ENCODE data around the gene IQSEC1. TPM values are rescaled to one million over a fixed set of nuclear protein-coding genes. Genes with fewer than 3 reads are reported as not detected.
A peak's percentile ranks its signal among the peaks of the same experiment; 100 is the strongest.

Gene IQSEC1
- total and polyA plus RNA-seq, 2 of the 8 experiments (the other 6 are each of a cell fraction or from before 2014, with no cell fraction given), result 6.8 to 28.8 TPM

DNA sequence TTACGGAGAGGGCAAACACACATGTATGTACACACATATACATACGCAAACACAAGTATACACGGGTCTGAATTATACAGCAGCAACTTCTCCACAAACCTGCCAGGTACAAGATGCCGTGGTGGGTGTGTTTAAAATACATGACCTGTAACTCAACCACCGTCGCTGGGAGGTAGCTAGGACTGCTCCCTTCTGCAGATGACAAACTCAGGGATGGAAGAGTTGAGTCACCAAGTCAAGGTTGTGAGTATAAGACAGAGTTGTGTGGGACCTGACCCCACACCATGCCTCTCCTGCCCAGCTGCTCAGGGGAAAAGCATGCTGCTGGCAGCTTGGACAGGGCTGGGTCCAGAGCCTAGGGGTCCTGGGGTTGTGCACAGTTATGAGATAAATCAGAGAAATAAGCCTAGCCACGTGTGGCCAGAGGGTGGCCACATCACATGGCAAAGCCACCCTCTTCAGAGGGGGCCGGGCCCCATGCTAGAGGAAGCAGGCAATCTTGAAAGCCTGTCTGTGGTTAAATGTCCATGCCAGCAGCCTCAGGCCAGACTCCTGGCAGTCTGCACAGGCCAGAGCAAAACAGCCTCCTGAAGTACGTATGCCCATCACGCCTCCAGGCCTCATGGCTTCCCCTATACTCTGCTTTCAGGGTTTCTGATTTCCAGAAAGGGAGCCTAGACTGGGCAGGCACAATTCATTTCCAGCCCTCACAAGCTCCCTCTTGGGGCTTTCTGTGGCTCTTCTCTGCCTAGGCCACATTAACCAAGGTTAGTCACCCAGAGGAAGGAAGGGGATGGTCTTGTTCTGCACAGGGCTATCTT is 124.1 kb downstream of the IQSEC1 start:
- peaks cover 12% of the 10 kb centered on the region for H3K79me1 ChIP-seq (ENCODE audit: low read depth, low read length)
- TF ChIP-seq CREB1 (IDR thresholded peaks at IDR 0.05), result no peak
- TF ChIP-seq, protein P1, sequence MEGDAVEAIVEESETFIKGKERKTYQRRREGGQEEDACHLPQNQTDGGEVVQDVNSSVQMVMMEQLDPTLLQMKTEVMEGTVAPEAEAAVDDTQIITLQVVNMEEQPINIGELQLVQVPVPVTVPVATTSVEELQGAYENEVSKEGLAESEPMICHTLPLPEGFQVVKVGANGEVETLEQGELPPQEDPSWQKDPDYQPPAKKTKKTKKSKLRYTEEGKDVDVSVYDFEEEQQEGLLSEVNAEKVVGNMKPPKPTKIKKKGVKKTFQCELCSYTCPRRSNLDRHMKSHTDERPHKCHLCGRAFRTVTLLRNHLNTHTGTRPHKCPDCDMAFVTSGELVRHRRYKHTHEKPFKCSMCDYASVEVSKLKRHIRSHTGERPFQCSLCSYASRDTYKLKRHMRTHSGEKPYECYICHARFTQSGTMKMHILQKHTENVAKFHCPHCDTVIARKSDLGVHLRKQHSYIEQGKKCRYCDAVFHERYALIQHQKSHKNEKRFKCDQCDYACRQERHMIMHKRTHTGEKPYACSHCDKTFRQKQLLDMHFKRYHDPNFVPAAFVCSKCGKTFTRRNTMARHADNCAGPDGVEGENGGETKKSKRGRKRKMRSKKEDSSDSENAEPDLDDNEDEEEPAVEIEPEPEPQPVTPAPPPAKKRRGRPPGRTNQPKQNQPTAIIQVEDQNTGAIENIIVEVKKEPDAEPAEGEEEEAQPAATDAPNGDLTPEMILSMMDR (IDR thresholded peaks at IDR 0.05; ENCODE audit: control extremely low read depth in 1 of 3, insufficient read depth in 1 of 3, low read depth in 1 of 3, low read length in 3 of 3), result peak in 1 of 3 experiments; percentile 9; a peak in 1 of 4 replicates
- H4K8ac ChIP-seq (ENCODE audit: extremely low read depth, insufficient read depth, low read length), result peak overlapping the region; percentile 51; the same call in 1 of the 2 replicates
- H2AFZ ChIP-seq (ENCODE audit: low read length), result no peak overlapping the region
- H3K4ac ChIP-seq (replicated peaks; ENCODE audit: insufficient read length, low read depth, low read length), result no peak overlapping the region
- H3K56ac ChIP-seq (replicated peaks; ENCODE audit: insufficient read length, low read depth, low read length), result no peak overlapping the region
- H3K4me1 ChIP-seq (replicated peaks in 1 of 4; ENCODE audit: control insufficient read depth in 3 of 4, insufficient read depth in 4 of 4, low read length in 3 of 4), result peaks cover 0 to 9% (median 6%) of the 10 kb centered on the region in 4 experiments; a peak in 6 of 7 replicates
- no peak overlapping the region for H2BK120ac ChIP-seq (replicated peaks; ENCODE audit: low read depth, low read length)
- H4K5ac ChIP-seq (ENCODE audit: insufficient read length, low read depth, low read length), result no peak overlapping the region
- H3K79me2 ChIP-seq (ENCODE audit: control insufficient read depth in 1 of 2, insufficient read depth in 2 of 2, low read length in 2 of 2), result peaks cover 0 to 3% of the 10 kb centered on the region in 2 experiments; a peak in 1 of 4 replicates
- 90% methylated on average over 10 of the region's 10 CpGs; no CpG with 5 or more reads in 1 of the 2 experiments for WGBS, 2 experiments (ENCODE audit: extremely low coverage in 1 of 2, insufficient coverage in 1 of 2, insufficient read length in 1 of 2, insufficient replicate concordance in 2 of 2, low coverage in 1 of 2, low lambda C conversion rate in 2 of 2, missing lambda C conversion rate in 1 of 2)
- H3K36me3 ChIP-seq (ENCODE audit: control insufficient read depth in 2 of 4, insufficient read depth in 4 of 4, low read length in 3 of 4), result no peaks in the 10 kb centered on the region
- H2BK15ac ChIP-seq (ENCODE audit: low read length), result no peak overlapping the region
- H3K18ac ChIP-seq (ENCODE audit: extremely low read depth, low read length), result no peak overlapping the region
- no peaks in the 10 kb centered on the region for H3K9me3 ChIP-seq (ENCODE audit: insufficient read depth in 2 of 2, low read depth in 1 of 2, low read length in 1 of 2)
- no peak overlapping the region for H3K9ac ChIP-seq (replicated peaks in 1 of 4; ENCODE audit: extremely low read depth in 1 of 4, low read depth in 3 of 4, low read length in 3 of 4)
- no peaks in the 10 kb centered on the region for H3K23me2 ChIP-seq (ENCODE audit: low read depth, low read length)
- H2BK12ac ChIP-seq (ENCODE audit: low read depth, low read length), result no peak overlapping the region
- no peak overlapping the region for H2AK5ac ChIP-seq (ENCODE audit: low read depth, low read length)
- H4K91ac ChIP-seq (replicated peaks; ENCODE audit: insufficient read length, low read length), result no peak overlapping the region
- no peak overlapping the region for H2BK20ac ChIP-seq (ENCODE audit: low read length)
- H3K4me3 ChIP-seq (ENCODE audit: extremely low read depth in 1 of 4, insufficient read depth in 2 of 4, low read depth in 3 of 4, low read length in 4 of 4), result no peak overlapping the region
- no peak overlapping the region for H3K23ac ChIP-seq (ENCODE audit: insufficient read length)
- CTCF ChIA-PET (ENCODE audit: partially characterized antibody), result interaction anchor here (0.5 to 6.2 kb wide), 18 partner anchors 9 to 252 kb away, joined by 3 to 52 read pairs (median 5); no protein-coding TSS in a partner anchor
- H3K27ac ChIP-seq (ENCODE audit: low read depth, low read length), result no peak overlapping the region
- H3K4me2 ChIP-seq (ENCODE audit: insufficient read depth in 1 of 2, low read depth in 2 of 2, low read length in 2 of 2), result no peak overlapping the region
- POLR2A ChIA-PET (ENCODE audit: partially characterized antibody), result interaction anchor here (0.8 to 0.9 kb wide), 2 partner anchors 9 kb away, joined by 3 read pairs; no protein-coding TSS in a partner anchor
- no peak overlapping the region for H2BK5ac ChIP-seq (ENCODE audit: low read depth, low read length)
- no peaks in the 10 kb centered on the region for H3K27me3 ChIP-seq (replicated peaks in 1 of 4; ENCODE audit: control insufficient read depth in 3 of 4, extremely low read depth in 1 of 4, insufficient read depth in 3 of 4, low read length in 3 of 4)
- no peak overlapping the region for H3K14ac ChIP-seq (ENCODE audit: insufficient read length)
- DNase-seq (ENCODE audit: low read depth in 1 of 2, low spot score in 2 of 2) (no peak), FAIRE-seq (no peak)
- H4K20me1 ChIP-seq (replicated peaks in 1 of 2; ENCODE audit: control insufficient read depth in 1 of 2, insufficient read depth in 2 of 2, low read length in 2 of 2), result peaks cover 14 to 20% of the 10 kb centered on the region in 2 experiments
